NT2/D1 (cell line): ENCODE results near the gene TMEM163.

Experiments used
- DNase-seq: peaks from one replicate; pipeline ENCODE4 v3.0.0-alpha.2; 2011; ENCODE audit warnings: low read depth, low spot score
- H3K27me3 ChIP-seq: 2 replicates; pipeline ENCODE4 v1.6.0; 2011; ENCODE audit warnings: mild to moderate bottlenecking; ENCODE audit not compliant: insufficient read length, insufficient read depth
- H3K36me3 ChIP-seq: 2 replicates; pipeline ENCODE4 v1.6.1; 2011; ENCODE audit warnings: mild to moderate bottlenecking, low read length, mixed read lengths; ENCODE audit not compliant: insufficient read depth, insufficient read length
- H3K4me1 ChIP-seq: 2 replicates; pipeline ENCODE4 v1.5.1; 2011; ENCODE audit not compliant: insufficient read depth, insufficient read length
- H3K4me3 ChIP-seq: 2 replicates; pipeline ENCODE4 v1.5.1; 2011; ENCODE audit warnings: low read depth; ENCODE audit not compliant: insufficient read length
- H3K9ac ChIP-seq: 2 replicates; pipeline ENCODE4 v1.6.0; 2011; ENCODE audit warnings: low read depth; ENCODE audit not compliant: insufficient read length
- H3K9me3 ChIP-seq: 2 replicates; pipeline ENCODE4 v1.5.1; 2011; ENCODE audit warnings: mild to moderate bottlenecking, low read length; ENCODE audit not compliant: insufficient read depth
- SUZ12 ChIP-seq: IDR thresholded peaks from 2 replicates; pipeline ENCODE4 v1.6.1; 2011; ENCODE audit not compliant: insufficient read length, insufficient read depth; ENCODE audit errors: extremely low read depth
- YY1 ChIP-seq: IDR thresholded peaks from 2 replicates; pipeline ENCODE4 v1.6.1; 2011; ENCODE audit not compliant: insufficient read length, insufficient read depth
- ZNF274 ChIP-seq: IDR thresholded peaks from 2 replicates; pipeline ENCODE4 v1.6.1; 2011; ENCODE audit warnings: mild to moderate bottlenecking, low read depth, low read length

Gene TMEM163

DNA sequence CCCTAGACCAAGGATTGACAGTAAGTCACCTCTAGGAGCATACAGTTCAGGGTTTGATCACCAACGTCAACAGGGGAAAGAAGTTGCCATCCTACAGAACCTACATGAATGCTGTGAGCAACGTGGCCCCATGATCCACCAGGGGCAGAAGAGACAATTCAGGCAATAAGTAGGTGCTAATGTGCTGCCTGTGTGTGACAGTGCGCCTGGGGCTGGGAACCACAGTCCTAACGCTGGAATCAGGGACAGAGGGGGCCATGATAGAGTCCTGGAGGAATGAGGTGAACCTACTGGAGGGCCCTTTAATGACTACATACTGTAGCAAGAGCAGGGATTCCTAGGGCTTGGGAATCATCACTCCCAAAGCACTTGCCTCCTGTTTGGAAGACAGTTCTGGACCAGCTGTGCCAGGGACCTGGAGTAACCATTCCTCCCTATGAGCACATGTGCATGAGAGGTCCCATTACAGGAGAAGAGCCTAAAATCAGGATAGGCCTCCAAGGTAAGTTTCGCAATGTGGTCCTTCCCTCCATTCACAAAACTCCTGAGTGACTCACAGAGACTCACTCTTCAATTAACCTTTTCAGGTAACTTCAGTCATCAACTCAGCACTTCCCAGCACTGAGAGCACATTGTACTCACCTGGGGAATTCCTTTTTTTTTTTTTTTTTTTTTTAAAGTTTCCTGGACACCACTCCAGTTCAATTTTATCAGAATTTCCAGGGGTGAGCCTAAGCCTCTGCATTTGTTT is 214.0 kb downstream of the TMEM163 start:
- Histone ChIP-seq H3K27me3 (no peaks in the 10 kb centered on the region), H3K9ac (no peak overlapping the region), H3K4me3 (no peak overlapping the region), H3K4me1 (no peaks in the 10 kb centered on the region), H3K36me3 (no peaks in the 10 kb centered on the region), H3K9me3 (no peaks in the 10 kb centered on the region)
- TF ChIP-seq SUZ12: no peak
- no peak for TF ChIP-seq YY1
- no peak for TF ChIP-seq ZNF274
- DNase-seq: no peak

DNA sequence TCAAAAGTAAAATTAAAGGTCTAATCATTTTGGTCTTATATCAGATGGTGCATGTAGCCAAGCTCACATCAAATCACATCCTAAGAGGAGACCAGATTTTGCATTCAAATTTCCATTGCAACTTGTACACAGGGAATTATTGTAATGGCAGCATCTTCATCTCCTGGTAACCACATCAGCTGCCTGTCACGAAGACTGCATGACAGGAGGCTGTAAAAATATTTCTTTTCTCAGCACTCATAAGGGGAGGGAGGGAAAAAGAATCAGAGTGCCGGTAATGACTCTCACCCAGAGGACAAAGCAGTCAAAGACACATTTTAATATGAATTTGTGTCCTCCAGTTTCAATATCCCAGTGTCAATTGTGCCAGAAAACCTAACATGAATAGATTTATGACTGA is 216.7 kb downstream of the TMEM163 start:
- Histone ChIP-seq H3K9ac (no peak overlapping the region), H3K36me3 (no peaks in the 10 kb centered on the region), H3K4me3 (no peak overlapping the region), H3K27me3 (no peaks in the 10 kb centered on the region), H3K9me3 (no peaks in the 10 kb centered on the region), H3K4me1 (no peaks in the 10 kb centered on the region)
- no peak for DNase-seq
- TF ChIP-seq SUZ12 (no peak), ZNF274 (no peak), YY1 (no peak)

DNA sequence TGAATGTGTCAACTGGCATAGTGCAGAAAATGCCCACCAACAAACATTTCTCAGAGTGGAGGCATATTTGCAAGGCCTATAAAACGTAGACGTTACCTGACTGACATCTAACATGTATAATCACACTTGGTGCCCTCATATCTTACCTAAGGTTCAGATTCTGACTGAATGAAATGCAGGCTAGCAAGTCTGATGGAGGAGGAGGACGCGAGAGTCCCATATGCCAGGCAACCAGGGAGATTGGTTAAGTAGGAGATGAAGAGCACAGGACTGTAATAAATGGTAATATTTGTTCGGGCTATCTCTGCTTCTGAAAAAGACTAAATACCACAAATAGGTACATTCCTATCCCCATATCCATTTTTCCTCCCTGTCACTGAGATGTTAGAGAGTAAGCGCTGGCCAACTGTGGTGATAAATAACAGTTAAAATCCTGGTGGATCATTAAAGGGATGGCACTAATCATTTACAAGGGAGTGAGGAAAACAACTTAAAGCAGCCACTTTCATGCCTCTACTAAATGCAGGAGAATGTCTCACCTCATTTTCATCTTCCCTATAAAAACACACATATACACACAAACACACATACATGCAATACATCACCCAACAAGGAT is 217.2 kb downstream of the TMEM163 start:
- Histone ChIP-seq H3K9ac (no peak overlapping the region), H3K9me3 (no peaks in the 10 kb centered on the region), H3K4me3 (no peak overlapping the region), H3K4me1 (no peaks in the 10 kb centered on the region), H3K27me3 (no peaks in the 10 kb centered on the region), H3K36me3 (no peaks in the 10 kb centered on the region)
- no peak for TF ChIP-seq YY1
- no peak for TF ChIP-seq SUZ12
- no peak for TF ChIP-seq ZNF274
- no peak for DNase-seq

DNA sequence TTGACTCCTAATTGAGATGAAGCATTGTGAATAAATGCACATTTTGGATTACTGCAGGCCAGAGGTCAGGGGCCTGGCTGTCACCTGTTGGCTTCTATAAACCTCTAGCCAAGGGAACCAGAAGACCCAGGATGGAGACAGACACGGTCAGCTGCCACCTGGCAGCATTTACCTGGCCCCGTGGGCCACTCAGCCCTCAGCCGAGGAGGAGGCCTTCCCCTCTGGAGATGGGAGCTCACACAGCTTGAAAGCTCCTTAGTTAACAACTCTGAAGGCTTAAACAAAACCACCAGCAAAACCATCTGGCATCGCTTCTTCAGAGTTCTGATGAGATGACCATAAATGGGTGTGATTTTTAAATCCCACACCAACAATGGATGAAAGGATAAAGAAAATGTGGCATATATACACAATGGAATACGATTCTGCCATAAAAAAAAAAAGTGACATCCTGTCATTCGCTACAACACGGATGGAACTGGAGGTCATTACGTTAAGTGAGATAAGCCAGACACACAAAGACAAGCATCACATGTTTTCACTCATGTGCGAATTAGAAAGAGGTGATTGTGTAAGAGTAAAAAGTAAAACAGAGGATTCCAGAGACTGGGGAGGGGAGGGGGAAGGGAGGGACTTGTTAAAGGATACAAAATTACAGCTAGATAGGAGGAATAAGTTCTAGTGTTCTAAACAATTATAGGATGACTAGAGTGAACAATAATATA is 218.4 kb downstream of the TMEM163 start:
- H3K27me3 ChIP-seq: no peaks in the 10 kb centered on the region
- TF ChIP-seq YY1: no peak
- no peak for TF ChIP-seq SUZ12
- no peak for TF ChIP-seq ZNF274

GRCh38 chr2:134499307-134499926 is 219.4 kb downstream of the TMEM163 start:
- no peak for DNase-seq
- Histone ChIP-seq H3K36me3 (no peaks in the 10 kb centered on the region), H3K4me3 (no peak overlapping the region), H3K4me1 (no peaks in the 10 kb centered on the region), H3K27me3 (no peaks in the 10 kb centered on the region), H3K9me3 (no peaks in the 10 kb centered on the region), H3K9ac (no peak overlapping the region)
- TF ChIP-seq SUZ12 (no peak), YY1 (no peak), ZNF274 (no peak)

More for the DNA sequence above, 218.4 kb downstream of the TMEM163 start:
- H3K36me3 ChIP-seq: no peaks in the 10 kb centered on the region
- H3K9me3 ChIP-seq: no peaks in the 10 kb centered on the region
- H3K4me3 ChIP-seq: no peak overlapping the region
- DNase-seq: no peak
- H3K4me1 ChIP-seq: no peaks in the 10 kb centered on the region
- no peak overlapping the region for H3K9ac ChIP-seq

DNA sequence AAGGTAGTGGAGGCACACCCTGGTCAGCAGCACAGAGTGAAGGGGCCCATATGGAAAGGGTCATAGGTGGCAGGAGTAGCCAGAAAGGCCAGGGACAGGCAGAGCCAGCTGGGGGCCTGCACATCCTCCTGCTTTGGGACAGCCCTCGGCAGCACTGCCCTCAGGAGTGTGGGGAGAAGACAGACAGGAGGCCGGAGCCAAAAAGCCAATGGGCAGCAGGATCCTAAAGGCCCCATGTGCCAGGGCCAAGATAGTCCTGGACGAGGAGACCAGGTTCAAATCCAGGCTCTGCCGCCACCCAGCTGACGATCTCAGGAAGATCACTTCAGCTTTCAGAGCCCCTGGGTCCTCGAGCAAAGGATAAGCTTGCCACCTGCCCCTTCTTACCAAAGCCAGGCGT is 220.1 kb downstream of the TMEM163 start:
- H3K27me3 ChIP-seq: no peaks in the 10 kb centered on the region
- H3K4me3 ChIP-seq: no peak overlapping the region
- TF ChIP-seq SUZ12 (no peak), ZNF274 (no peak), YY1 (no peak)
- no peaks in the 10 kb centered on the region for H3K4me1 ChIP-seq
- DNase-seq: no peak
- no peaks in the 10 kb centered on the region for H3K9me3 ChIP-seq
- H3K36me3 ChIP-seq: no peaks in the 10 kb centered on the region
- H3K9ac ChIP-seq: no peak overlapping the region

GRCh38 chr2:134493797-134494196 is 225.0 kb downstream of the TMEM163 start:
- Histone ChIP-seq H3K4me1 (no peaks in the 10 kb centered on the region), H3K27me3 (no peaks in the 10 kb centered on the region), H3K36me3 (no peaks in the 10 kb centered on the region), H3K9me3 (no peaks in the 10 kb centered on the region), H3K4me3 (no peak overlapping the region), H3K9ac (no peak overlapping the region)
- TF ChIP-seq ZNF274 (no peak), YY1 (no peak), SUZ12 (no peak)
- no peak for DNase-seq
